Activated CD4-positive, alpha-beta memory T cell treated with anti-CD3 and anti-CD28 coated beads, Interleukin-2, amount 10 ng/mL, durations not matched to agents 7 days and 5 days (primary cell): Measurements from ENCODE around the gene FAM217B. TPM values are rescaled to one million over a fixed set of nuclear protein-coding genes. Genes with fewer than 3 reads are reported as not detected.
"Not testable (repeated sequence)": the region's sequence is repeated elsewhere in the genome, so short reads cannot be mapped to it uniquely, and the experiment has no call there.

Experiments
- CTCF ChIA-PET: fragments of 350-600 bp; sonication (Branson Sonifier 250); formaldehyde crosslinking; loops from one replicate; lab custom pipeline; 2021; ENCODE audit warnings: antibody characterized with exemption, inconsistent platforms; lab: Charles Lee
- POLR2A ChIA-PET: fragments of 350-600 bp; sonication (Branson Sonifier 250); formaldehyde crosslinking; loops from one replicate; lab custom pipeline; 2021; ENCODE audit warnings: antibody characterized with exemption; lab: Charles Lee
- DNase-seq: peaks from one replicate; pipeline ENCODE4 v3.0.0-alpha.2; 2020
- H3K27ac Mint-ChIP-seq: one replicate; pipeline ENCODE4 v1.8.0; 2021; ENCODE audit warnings: mild to moderate bottlenecking, mixed read lengths
- H3K27me3 Mint-ChIP-seq: one replicate; pipeline ENCODE4 v1.8.0; 2021; ENCODE audit warnings: mixed read lengths
- H3K36me3 Mint-ChIP-seq: one replicate; pipeline ENCODE4 v1.8.0; 2021; ENCODE audit warnings: low read depth, mixed read lengths
- H3K4me1 Mint-ChIP-seq: one replicate; pipeline ENCODE4 v1.8.0; 2021; ENCODE audit warnings: mixed read lengths
- H3K4me3 Mint-ChIP-seq: one replicate; pipeline ENCODE4 v1.8.0; 2021; ENCODE audit warnings: mild to moderate bottlenecking, mixed read lengths
- H3K9me3 Mint-ChIP-seq: one replicate; pipeline ENCODE4 v1.8.0; 2021; ENCODE audit warnings: mixed read lengths
- total RNA-seq, 2 experiments: library from RNA; stranded (reverse); gene quantifications; one replicate each; pipeline ENCODE4 v1.2.3, GENCODE V29; 2021

The FAM217B gene
- total RNA-seq, 2 experiments from 2014 or later, result 26.5 to 27.4 TPM

GRCh38 chr20:59957568-59957967, 17.4 kb downstream of the FAM217B start:
- POLR2A ChIA-PET, result interaction anchor here (1.1 kb wide), 1 partner anchor 17 kb away, joined by 3 read pairs; no protein-coding TSS in a partner anchor
- H3K4me3 Mint-ChIP-seq, DNase-seq, H3K36me3 Mint-ChIP-seq, CTCF ChIA-PET, H3K9me3 Mint-ChIP-seq, H3K27me3 Mint-ChIP-seq, H3K27ac Mint-ChIP-seq, H3K4me1 Mint-ChIP-seq: not testable (repeated sequence)

- no peak within 1 kb of the TSS for H3K4me3 Mint-ChIP-seq
- H3K27me3 Mint-ChIP-seq, result no peaks in the 10 kb centered on the region
- no peaks in the 10 kb centered on the region for H3K9me3 Mint-ChIP-seq
- no peak for DNase-seq
- no peaks in the 10 kb centered on the region for H3K36me3 Mint-ChIP-seq
- POLR2A ChIA-PET, result no interaction called here
- H3K27ac Mint-ChIP-seq, result no peak within 1 kb of the TSS
- H3K4me1 Mint-ChIP-seq, result no peaks in the 10 kb centered on the region
- CTCF ChIA-PET, result no interaction called here
Observed at GRCh38 chr20:59958123-59958522, 17.9 kb downstream of the FAM217B start, which contains the start of gene CDH26. Gene CDH26 (plus strand): TSS chr20:59958423. CDS start chr20:59958727, 304 bp downstream.

- Mint-ChIP-seq H3K9me3 (no peaks in the 10 kb centered on the region), H3K4me1 (no peaks in the 10 kb centered on the region), H3K36me3 (no peaks in the 10 kb centered on the region), H3K27ac (no peak overlapping the region), H3K27me3 (no peaks in the 10 kb centered on the region), H3K4me3 (no peak overlapping the region)
- POLR2A ChIA-PET, result no interaction called here
- DNase-seq, result no peak
- CTCF ChIA-PET, result no interaction called here
Observed at GRCh38 chr20:59958626-59959025, 18.4 kb downstream of the FAM217B start.

GRCh38 chr20:59961423-59961822, 21.2 kb downstream of the FAM217B start:
- Mint-ChIP-seq H3K4me1 (no peaks in the 10 kb centered on the region), H3K36me3 (no peaks in the 10 kb centered on the region), H3K27me3 (no peaks in the 10 kb centered on the region), H3K9me3 (no peaks in the 10 kb centered on the region), H3K27ac (no peak overlapping the region), H3K4me3 (no peak overlapping the region)
- ChIA-PET CTCF (no interaction called here), POLR2A (interaction anchor here (0.7 to 1.1 kb wide), 2 partner anchors 95 to 242 kb away, joined by 3 read pairs; no protein-coding TSS in a partner anchor)
- no peak for DNase-seq

- H3K4me3 Mint-ChIP-seq, result no peak overlapping the region
- no peaks in the 10 kb centered on the region for H3K36me3 Mint-ChIP-seq
- no peaks in the 10 kb centered on the region for H3K4me1 Mint-ChIP-seq
- H3K27ac Mint-ChIP-seq, result no peak overlapping the region
- H3K27me3 Mint-ChIP-seq, result no peaks in the 10 kb centered on the region
- ChIA-PET CTCF (no interaction called here), POLR2A (no interaction called here)
- no peaks in the 10 kb centered on the region for H3K9me3 Mint-ChIP-seq
- no peak for DNase-seq
Observed at GRCh38 chr20:59962155-59962554, 22.0 kb downstream of the FAM217B start.

- Mint-ChIP-seq H3K27me3 (no peaks in the 10 kb centered on the region), H3K4me3 (no peak overlapping the region), H3K36me3 (no peaks in the 10 kb centered on the region), H3K9me3 (no peaks in the 10 kb centered on the region), H3K4me1 (no peaks in the 10 kb centered on the region), H3K27ac (no peak overlapping the region)
- ChIA-PET POLR2A (no interaction called here), CTCF (interaction anchor here (0.6 kb wide), 1 partner anchor 239 kb away, joined by 5 read pairs; no protein-coding TSS in a partner anchor)
- DNase-seq, result no peak
Observed at GRCh38 chr20:59966428-59966827, 26.2 kb downstream of the FAM217B start.

- Mint-ChIP-seq H3K36me3 (no peaks in the 10 kb centered on the region), H3K4me3 (no peak overlapping the region), H3K4me1 (no peaks in the 10 kb centered on the region), H3K27me3 (no peaks in the 10 kb centered on the region), H3K27ac (no peak overlapping the region), H3K9me3 (no peaks in the 10 kb centered on the region)
- CTCF ChIA-PET, result interaction anchor here (1.2 kb wide), 1 partner anchor 37 kb away, joined by 3 read pairs; no protein-coding TSS in a partner anchor
- no peak for DNase-seq
- POLR2A ChIA-PET, result no interaction called here
Observed at GRCh38 chr20:59971428-59971827, 31.2 kb downstream of the FAM217B start.

- Mint-ChIP-seq H3K9me3 (no peaks in the 10 kb centered on the region), H3K36me3 (no peaks in the 10 kb centered on the region), H3K27ac (no peak overlapping the region), H3K4me3 (no peak overlapping the region), H3K27me3 (no peaks in the 10 kb centered on the region), H3K4me1 (no peaks in the 10 kb centered on the region)
- ChIA-PET CTCF (interaction anchor here (1.2 kb wide), 1 partner anchor 38 kb away, joined by 3 read pairs; no protein-coding TSS in a partner anchor), POLR2A (no interaction called here)
- no peak for DNase-seq
Observed at GRCh38 chr20:59972037-59972801, 32.0 kb downstream of the FAM217B start.

GRCh38 chr20:59976156-59976782, 36.1 kb downstream of the FAM217B start:
- Mint-ChIP-seq H3K27ac (no peak overlapping the region), H3K9me3 (no peaks in the 10 kb centered on the region), H3K4me3 (no peak overlapping the region), H3K4me1 (no peaks in the 10 kb centered on the region), H3K36me3 (no peaks in the 10 kb centered on the region), H3K27me3 (no peaks in the 10 kb centered on the region)
- ChIA-PET CTCF (no interaction called here), POLR2A (no interaction called here)
- DNase-seq, result no peak

- H3K27ac Mint-ChIP-seq, result no peak overlapping the region
- CTCF ChIA-PET, result no interaction called here
- no peaks in the 10 kb centered on the region for H3K36me3 Mint-ChIP-seq
- DNase-seq, result no peak
- H3K4me3 Mint-ChIP-seq, result no peak overlapping the region
- no peaks in the 10 kb centered on the region for H3K27me3 Mint-ChIP-seq
- H3K9me3 Mint-ChIP-seq, result no peaks in the 10 kb centered on the region
- POLR2A ChIA-PET, result no interaction called here
- no peaks in the 10 kb centered on the region for H3K4me1 Mint-ChIP-seq
Observed at GRCh38 chr20:59977086-59977485, 36.9 kb downstream of the FAM217B start.

- Mint-ChIP-seq H3K27ac (no peak overlapping the region), H3K4me3 (no peak overlapping the region), H3K4me1 (no peaks in the 10 kb centered on the region), H3K36me3 (no peaks in the 10 kb centered on the region), H3K27me3 (no peaks in the 10 kb centered on the region), H3K9me3 (no peaks in the 10 kb centered on the region)
- ChIA-PET CTCF (no interaction called here), POLR2A (no interaction called here)
- DNase-seq, result no peak
Observed at GRCh38 chr20:59983076-59983475, 42.9 kb downstream of the FAM217B start.

GRCh38 chr20:59984541-59984940, 44.4 kb downstream of the FAM217B start:
- H3K27ac Mint-ChIP-seq, result no peak overlapping the region
- H3K4me3 Mint-ChIP-seq, result no peak overlapping the region
- H3K9me3 Mint-ChIP-seq, result no peaks in the 10 kb centered on the region
- ChIA-PET POLR2A (no interaction called here), CTCF (no interaction called here)
- H3K27me3 Mint-ChIP-seq, result no peaks in the 10 kb centered on the region
- DNase-seq, result no peak
- H3K4me1 Mint-ChIP-seq, result no peaks in the 10 kb centered on the region
- H3K36me3 Mint-ChIP-seq, result no peaks in the 10 kb centered on the region

GRCh38 chr20:59985164-59985563, 45.0 kb downstream of the FAM217B start:
- DNase-seq, result no peak
- H3K4me1 Mint-ChIP-seq, result no peaks in the 10 kb centered on the region
- ChIA-PET CTCF (interaction anchor here (0.7 kb wide), 1 partner anchor 14 kb away, joined by 3 read pairs; no protein-coding TSS in a partner anchor), POLR2A (no interaction called here)
- no peaks in the 10 kb centered on the region for H3K9me3 Mint-ChIP-seq
- no peaks in the 10 kb centered on the region for H3K27me3 Mint-ChIP-seq
- H3K4me3 Mint-ChIP-seq, result no peak overlapping the region
- no peak overlapping the region for H3K27ac Mint-ChIP-seq
- H3K36me3 Mint-ChIP-seq, result no peaks in the 10 kb centered on the region
